ENCODE results near the gene NT5C3A. TPM values are rescaled to one million over a fixed set of nuclear protein-coding genes. Genes with fewer than 3 reads are reported as not detected.

NT5C3A gene
- polyA plus RNA-seq, 4 donors = 40.1 to 108 (median 88.7) TPM

DNA sequence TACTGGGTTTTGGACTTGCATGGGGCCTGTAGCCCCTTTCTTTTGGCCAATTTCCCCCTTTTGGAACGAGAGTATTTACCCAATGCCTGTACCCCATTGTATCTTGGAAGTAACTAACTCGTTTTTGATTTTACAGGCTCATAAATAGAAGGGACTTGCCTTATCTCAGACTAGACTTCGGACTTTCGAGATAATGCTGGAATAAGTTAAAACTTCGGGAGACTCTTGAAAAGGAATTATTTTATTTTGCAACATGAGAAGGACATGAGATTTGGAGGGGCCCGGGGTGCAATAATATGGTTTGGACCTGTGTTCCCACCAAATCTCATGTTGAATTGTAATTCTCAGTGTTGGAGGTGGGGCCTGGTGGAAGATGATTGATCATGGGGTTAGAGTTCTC is 8.3 kb upstream of the NT5C3A start:
- Histone ChIP-seq H3K36me3 (ENCODE audit: control insufficient read depth in 3 of 3, insufficient read depth in 2 of 3, low read depth in 1 of 3, low read length in 3 of 3) (no peaks in the 10 kb centered on the region), H3K4me3 (ENCODE audit: low read depth in 1 of 3, low read length in 3 of 3) (no peak overlapping the region), H3K4me1 (ENCODE audit: control insufficient read depth in 3 of 3, insufficient read depth in 2 of 3, low read depth in 1 of 3, low read length in 2 of 3) (no peaks in the 10 kb centered on the region), H3K9me3 (ENCODE audit: control insufficient read depth in 2 of 2, insufficient read depth in 1 of 2, low read depth in 1 of 2, low read length in 1 of 2) (peaks cover 0 to 22% of the 10 kb centered on the region in 2 donors), H3K27ac (ENCODE audit: low read depth in 1 of 3, low read length in 2 of 3) (no peak overlapping the region), H3K27me3 (ENCODE audit: control insufficient read depth in 3 of 3, insufficient read depth in 3 of 3, low read length in 3 of 3) (no peaks in the 10 kb centered on the region)
- FAIRE-seq (no peak), DNase-seq (peak; percentile 64 to 66)
- 11 to 62% (median 35%) methylated on average over 6 of the region's 6 CpGs for WGBS, 3 donors

DNA sequence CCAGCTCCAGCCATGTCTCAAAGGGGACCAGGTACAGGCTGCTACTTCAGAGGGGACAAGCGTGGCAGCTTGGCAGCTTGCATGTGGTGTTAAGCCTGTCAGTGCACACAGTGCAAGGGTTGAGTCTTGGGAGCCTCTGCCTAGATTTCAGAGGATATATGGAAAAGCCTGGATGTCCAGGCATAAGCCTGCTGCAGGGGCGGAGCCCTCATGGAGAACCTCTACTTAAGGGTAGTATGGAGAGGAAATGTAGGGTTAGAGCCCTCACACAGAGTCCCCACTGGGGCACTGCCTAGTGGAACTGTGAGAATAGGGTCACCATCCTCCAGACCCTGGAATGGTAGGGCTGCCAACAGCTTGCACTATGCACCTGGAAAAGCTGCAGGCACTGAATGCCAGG is 7.7 kb upstream of the NT5C3A start:
- Histone ChIP-seq H3K9me3 (ENCODE audit: control insufficient read depth in 2 of 2, insufficient read depth in 1 of 2, low read depth in 1 of 2, low read length in 1 of 2) (peaks cover 0 to 24% of the 10 kb centered on the region in 2 donors), H3K27me3 (ENCODE audit: control insufficient read depth in 3 of 3, insufficient read depth in 3 of 3, low read length in 3 of 3) (no peaks in the 10 kb centered on the region), H3K36me3 (ENCODE audit: control insufficient read depth in 3 of 3, insufficient read depth in 2 of 3, low read depth in 1 of 3, low read length in 3 of 3) (no peaks in the 10 kb centered on the region), H3K27ac (ENCODE audit: low read depth in 1 of 3, low read length in 2 of 3) (no peak overlapping the region), H3K4me3 (ENCODE audit: low read depth in 1 of 3, low read length in 3 of 3) (no peak overlapping the region), H3K4me1 (ENCODE audit: control insufficient read depth in 3 of 3, insufficient read depth in 2 of 3, low read depth in 1 of 3, low read length in 2 of 3) (no peaks in the 10 kb centered on the region)
- DNase-seq (no peak), FAIRE-seq (no peak)
- 91 to 98% (median 92%) methylated on average over 2 of the region's 2 CpGs for WGBS, 3 donors

DNA sequence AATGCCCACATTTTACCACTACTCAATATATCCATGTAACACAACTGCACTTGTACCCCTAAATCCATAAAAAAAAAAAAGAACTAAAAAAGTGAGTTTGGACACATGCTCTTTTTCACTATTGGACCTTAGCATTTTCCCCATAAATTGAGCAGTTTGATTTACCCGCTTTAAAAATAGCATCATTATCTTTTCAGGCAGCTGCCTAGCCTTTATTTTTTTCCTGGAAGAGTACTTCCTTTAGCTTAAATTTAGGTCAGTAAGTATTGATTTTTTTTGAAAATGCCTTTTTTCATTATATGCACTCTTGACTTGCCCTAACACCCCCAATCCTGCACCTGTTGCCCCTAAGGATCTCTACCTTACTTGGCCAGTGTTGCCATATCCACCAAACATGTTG is 5.3 kb upstream of the NT5C3A start:
- DNase-seq = no peak
- peaks cover 0 to 32% of the 10 kb centered on the region in 2 donors for H3K9me3 ChIP-seq (ENCODE audit: control insufficient read depth in 2 of 2, insufficient read depth in 1 of 2, low read depth in 1 of 2, low read length in 1 of 2)
- no peak for FAIRE-seq
- no peak overlapping the region for H3K27ac ChIP-seq (ENCODE audit: low read depth in 1 of 3, low read length in 2 of 3)
- no peaks in the 10 kb centered on the region for H3K27me3 ChIP-seq (ENCODE audit: control insufficient read depth in 3 of 3, insufficient read depth in 3 of 3, low read length in 3 of 3)
- WGBS, 3 donors = 79 to 85% (median 82%) methylated on average over 1 of the region's 1 CpG
- H3K4me1 ChIP-seq (ENCODE audit: control insufficient read depth in 3 of 3, insufficient read depth in 2 of 3, low read depth in 1 of 3, low read length in 2 of 3) = no peaks in the 10 kb centered on the region
- no peak overlapping the region for H3K4me3 ChIP-seq (ENCODE audit: low read depth in 1 of 3, low read length in 3 of 3)
- H3K36me3 ChIP-seq (ENCODE audit: control insufficient read depth in 3 of 3, insufficient read depth in 2 of 3, low read depth in 1 of 3, low read length in 3 of 3) = no peaks in the 10 kb centered on the region

DNA sequence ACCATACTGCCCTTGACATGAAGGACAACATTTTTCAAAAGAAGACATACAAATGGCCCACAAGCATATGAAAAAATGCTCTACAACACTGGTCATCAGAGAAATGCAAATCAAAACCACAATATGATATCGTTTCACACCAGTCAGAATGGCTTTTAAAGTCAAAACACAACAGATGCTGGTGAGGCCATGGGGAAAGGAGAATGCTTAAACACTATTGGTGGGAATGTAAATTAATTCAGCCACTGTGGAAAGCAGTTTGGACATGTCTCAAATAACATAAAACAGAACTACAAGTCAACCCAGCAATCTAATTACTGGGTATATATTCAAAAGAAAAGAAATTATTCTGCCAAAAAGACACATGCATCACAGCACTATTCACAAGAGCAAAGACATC is 4.2 kb upstream of the NT5C3A start:
- 56 to 87% (median 83%) methylated on average over 1 of the region's 1 CpG for WGBS, 3 donors
- Histone ChIP-seq H3K27ac (ENCODE audit: low read depth in 1 of 3, low read length in 2 of 3) (no peak overlapping the region), H3K4me3 (ENCODE audit: low read depth in 1 of 3, low read length in 3 of 3) (no peak overlapping the region), H3K9me3 (ENCODE audit: control insufficient read depth in 2 of 2, insufficient read depth in 1 of 2, low read depth in 1 of 2, low read length in 1 of 2) (peaks cover 0 to 32% of the 10 kb centered on the region in 2 donors), H3K27me3 (ENCODE audit: control insufficient read depth in 3 of 3, insufficient read depth in 3 of 3, low read length in 3 of 3) (no peaks in the 10 kb centered on the region), H3K36me3 (ENCODE audit: control insufficient read depth in 3 of 3, insufficient read depth in 2 of 3, low read depth in 1 of 3, low read length in 3 of 3) (no peaks in the 10 kb centered on the region), H3K4me1 (ENCODE audit: control insufficient read depth in 3 of 3, insufficient read depth in 2 of 3, low read depth in 1 of 3, low read length in 2 of 3) (no peaks in the 10 kb centered on the region)
- DNase-seq = no peak
- no peak for FAIRE-seq

DNA sequence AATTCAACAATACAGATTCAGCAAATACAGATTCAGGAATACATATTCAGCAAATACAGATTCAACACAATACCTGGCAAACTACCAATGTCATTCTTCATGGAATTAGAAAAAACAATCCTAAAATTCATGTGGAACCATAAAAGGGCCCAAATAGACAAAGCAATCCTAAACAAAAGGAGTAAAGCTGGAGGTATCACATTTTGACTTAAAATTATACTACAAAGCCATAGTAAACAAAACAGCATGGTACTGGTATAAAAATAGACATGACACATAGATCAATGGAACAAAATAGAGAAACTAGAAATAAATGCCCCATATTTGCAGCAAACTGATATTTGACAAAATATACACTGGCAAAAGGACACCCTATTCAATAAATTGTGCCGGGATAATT is 3.4 kb upstream of the NT5C3A start:
- FAIRE-seq (no peak), DNase-seq (no peak)
- H3K9me3 ChIP-seq (ENCODE audit: control insufficient read depth in 2 of 2, insufficient read depth in 1 of 2, low read depth in 1 of 2, low read length in 1 of 2) = peaks cover 0 to 32% of the 10 kb centered on the region in 2 donors
- peaks cover 0 to 4% (median 3%) of the 10 kb centered on the region in 3 donors for H3K4me1 ChIP-seq (ENCODE audit: control insufficient read depth in 3 of 3, insufficient read depth in 2 of 3, low read depth in 1 of 3, low read length in 2 of 3)
- H3K27me3 ChIP-seq (ENCODE audit: control insufficient read depth in 3 of 3, insufficient read depth in 3 of 3, low read length in 3 of 3) = no peaks in the 10 kb centered on the region
- WGBS, 3 donors = 96 to 97% (median 97%) methylated on average over 1 of the region's 1 CpG
- H3K36me3 ChIP-seq (ENCODE audit: control insufficient read depth in 3 of 3, insufficient read depth in 2 of 3, low read depth in 1 of 3, low read length in 3 of 3) = no peaks in the 10 kb centered on the region
- no peak overlapping the region for H3K4me3 ChIP-seq (ENCODE audit: low read depth in 1 of 3, low read length in 3 of 3)
- H3K27ac ChIP-seq (ENCODE audit: low read depth in 1 of 3, low read length in 2 of 3) = no peak overlapping the region

DNA sequence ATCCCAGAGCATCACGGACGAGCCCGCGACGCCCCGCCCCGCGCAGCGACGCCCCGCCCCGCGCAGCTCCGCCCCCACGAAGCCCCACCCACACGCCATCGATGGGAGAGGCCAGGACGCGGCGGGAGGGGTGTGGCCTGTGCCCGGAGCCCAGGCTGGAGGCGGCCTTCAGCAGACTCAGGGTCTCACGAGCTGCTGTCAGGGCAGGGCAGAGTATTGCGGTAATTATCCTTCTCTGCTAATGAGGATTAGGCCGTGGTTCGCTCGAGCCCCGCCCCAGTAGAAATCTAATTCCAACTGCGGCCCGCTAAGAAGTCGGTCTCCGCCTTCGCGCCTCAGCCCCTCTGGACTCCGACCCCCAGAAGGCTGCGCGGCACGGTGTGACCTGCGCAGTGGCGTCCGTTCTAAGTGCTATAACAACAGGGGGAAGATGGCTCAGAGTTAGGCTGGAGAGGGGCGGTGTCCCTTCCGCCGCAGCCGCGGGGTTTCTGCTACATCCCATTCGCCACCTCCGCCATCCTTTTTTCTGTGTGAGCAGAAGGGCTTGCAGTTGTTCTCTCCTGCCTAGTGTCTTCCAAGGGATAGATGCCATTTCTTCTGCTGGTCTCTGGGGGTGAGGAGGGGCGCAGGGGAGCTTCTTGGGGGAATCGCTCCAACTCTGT is 337 bp upstream of the NT5C3A start:
- Histone ChIP-seq H3K4me3 (ENCODE audit: low read depth in 1 of 3, low read length in 3 of 3) (peak overlapping the region; percentile 58 to 92 (median 88)), H3K36me3 (ENCODE audit: control insufficient read depth in 3 of 3, insufficient read depth in 2 of 3, low read depth in 1 of 3, low read length in 3 of 3) (peaks cover 0 to 4% (median 0%) of the 10 kb centered on the region in 3 donors), H3K27me3 (ENCODE audit: control insufficient read depth in 3 of 3, insufficient read depth in 3 of 3, low read length in 3 of 3) (no peaks in the 10 kb centered on the region), H3K4me1 (ENCODE audit: control insufficient read depth in 3 of 3, insufficient read depth in 2 of 3, low read depth in 1 of 3, low read length in 2 of 3) (peaks cover 3 to 11% (median 4%) of the 10 kb centered on the region in 3 donors), H3K9me3 (ENCODE audit: control insufficient read depth in 2 of 2, insufficient read depth in 1 of 2, low read depth in 1 of 2, low read length in 1 of 2) (peaks cover 0 to 13% of the 10 kb centered on the region in 2 donors), H3K27ac (ENCODE audit: low read depth in 1 of 3, low read length in 2 of 3) (peak overlapping the region; percentile 88 to 99 (median 98))
- peak; percentile 95 to 99 for DNase-seq
- 0% methylated on average over 35 to 50 of the region's 50 CpGs for WGBS, 3 donors
- no peak for FAIRE-seq

DNA sequence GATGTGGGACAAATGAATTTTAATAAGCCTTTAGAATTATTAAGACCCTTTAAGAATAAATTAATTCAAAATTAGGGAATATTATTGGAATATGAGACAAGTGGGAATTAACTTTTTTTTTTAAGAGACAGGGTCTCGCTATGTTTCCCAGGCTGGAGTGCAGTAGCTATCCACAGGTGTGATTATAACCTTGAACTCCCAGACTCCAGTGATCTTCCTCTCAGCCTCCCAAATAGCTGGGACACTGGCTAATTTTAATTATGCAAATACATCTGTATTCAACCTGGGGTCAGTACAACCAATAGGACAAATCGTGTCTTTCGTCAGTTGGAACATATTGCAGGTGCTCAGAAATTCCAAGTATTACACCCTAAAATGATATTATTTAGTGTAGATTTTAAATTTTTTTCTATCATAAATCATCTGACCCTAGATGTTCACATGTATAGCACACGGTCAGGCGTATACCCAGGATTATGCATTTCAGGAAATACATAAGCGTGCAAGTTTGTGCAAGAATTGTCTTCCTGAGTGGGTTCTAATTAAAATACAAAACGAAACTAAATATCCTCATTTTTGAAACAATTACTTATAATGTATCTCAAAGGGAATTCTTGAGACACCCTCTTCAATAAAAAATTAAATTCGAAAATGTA is 1.2 kb downstream of the NT5C3A start:
- peaks cover 3 to 11% (median 4%) of the 10 kb centered on the region in 3 donors for H3K4me1 ChIP-seq (ENCODE audit: control insufficient read depth in 3 of 3, insufficient read depth in 2 of 3, low read depth in 1 of 3, low read length in 2 of 3)
- H3K27ac ChIP-seq (ENCODE audit: low read depth in 1 of 3, low read length in 2 of 3) = peak overlapping the region in 1 of 3 donors; percentile 99
- peaks cover 0 to 13% of the 10 kb centered on the region in 2 donors for H3K9me3 ChIP-seq (ENCODE audit: control insufficient read depth in 2 of 2, insufficient read depth in 1 of 2, low read depth in 1 of 2, low read length in 1 of 2)
- DNase-seq (no peak), FAIRE-seq (no peak)
- 4 to 14% (median 12%) methylated on average over 8 of the region's 8 CpGs for WGBS, 3 donors
- H3K27me3 ChIP-seq (ENCODE audit: control insufficient read depth in 3 of 3, insufficient read depth in 3 of 3, low read length in 3 of 3) = no peaks in the 10 kb centered on the region
- peaks cover 0 to 10% (median 0%) of the 10 kb centered on the region in 3 donors for H3K36me3 ChIP-seq (ENCODE audit: control insufficient read depth in 3 of 3, insufficient read depth in 2 of 3, low read depth in 1 of 3, low read length in 3 of 3)
- peak overlapping the region in 2 of 3 donors; percentile 88 to 92 for H3K4me3 ChIP-seq (ENCODE audit: low read depth in 1 of 3, low read length in 3 of 3)

DNA sequence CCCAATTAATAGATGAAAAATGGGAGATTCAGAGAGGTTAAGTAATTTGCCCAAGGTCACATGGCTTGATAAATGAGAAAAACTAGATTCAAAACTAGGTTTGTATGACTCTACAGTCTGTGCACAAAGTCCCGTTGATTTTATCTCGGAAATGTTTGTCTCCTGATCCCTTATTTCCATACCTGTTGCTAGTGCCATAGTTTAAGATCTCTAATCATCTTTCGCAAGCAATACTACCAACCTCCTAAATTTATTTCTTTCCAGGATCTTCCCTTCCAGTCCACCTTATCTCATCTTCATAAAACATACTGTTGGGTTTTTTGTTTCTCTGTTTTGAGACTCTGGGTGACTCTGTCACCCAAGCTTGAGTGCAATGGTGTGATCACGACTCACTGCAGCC is 2.9 kb downstream of the NT5C3A start:
- Histone ChIP-seq H3K36me3 (ENCODE audit: control insufficient read depth in 3 of 3, insufficient read depth in 2 of 3, low read depth in 1 of 3, low read length in 3 of 3) (peaks cover 0 to 11% (median 0%) of the 10 kb centered on the region in 3 donors), H3K27me3 (ENCODE audit: control insufficient read depth in 3 of 3, insufficient read depth in 3 of 3, low read length in 3 of 3) (no peaks in the 10 kb centered on the region), H3K9me3 (ENCODE audit: control insufficient read depth in 2 of 2, insufficient read depth in 1 of 2, low read depth in 1 of 2, low read length in 1 of 2) (peaks cover 0 to 2% of the 10 kb centered on the region in 2 donors), H3K4me3 (ENCODE audit: low read depth in 1 of 3, low read length in 3 of 3) (no peak overlapping the region), H3K27ac (ENCODE audit: low read depth in 1 of 3, low read length in 2 of 3) (no peak overlapping the region), H3K4me1 (ENCODE audit: control insufficient read depth in 3 of 3, insufficient read depth in 2 of 3, low read depth in 1 of 3, low read length in 2 of 3) (peaks cover 6 to 17% (median 8%) of the 10 kb centered on the region in 3 donors)
- 42 to 57% (median 42%) methylated on average over 4 of the region's 4 CpGs for WGBS, 3 donors
- FAIRE-seq = no peak
- DNase-seq = no peak
